Stimulated activated CD4-positive, alpha-beta T cell treated with anti-CD3 and anti-CD28 coated beads, Interleukin-2, amount 100 ng/mL, for 4 hours (primary cell): ENCODE data around the gene ARL5B.

ENCODE experiments used
- DNase-seq: peaks from one replicate; pipeline ENCODE4 v3.0.0-alpha.2; 2020; ENCODE audit warnings: low read depth

The ARL5B gene

DNA sequence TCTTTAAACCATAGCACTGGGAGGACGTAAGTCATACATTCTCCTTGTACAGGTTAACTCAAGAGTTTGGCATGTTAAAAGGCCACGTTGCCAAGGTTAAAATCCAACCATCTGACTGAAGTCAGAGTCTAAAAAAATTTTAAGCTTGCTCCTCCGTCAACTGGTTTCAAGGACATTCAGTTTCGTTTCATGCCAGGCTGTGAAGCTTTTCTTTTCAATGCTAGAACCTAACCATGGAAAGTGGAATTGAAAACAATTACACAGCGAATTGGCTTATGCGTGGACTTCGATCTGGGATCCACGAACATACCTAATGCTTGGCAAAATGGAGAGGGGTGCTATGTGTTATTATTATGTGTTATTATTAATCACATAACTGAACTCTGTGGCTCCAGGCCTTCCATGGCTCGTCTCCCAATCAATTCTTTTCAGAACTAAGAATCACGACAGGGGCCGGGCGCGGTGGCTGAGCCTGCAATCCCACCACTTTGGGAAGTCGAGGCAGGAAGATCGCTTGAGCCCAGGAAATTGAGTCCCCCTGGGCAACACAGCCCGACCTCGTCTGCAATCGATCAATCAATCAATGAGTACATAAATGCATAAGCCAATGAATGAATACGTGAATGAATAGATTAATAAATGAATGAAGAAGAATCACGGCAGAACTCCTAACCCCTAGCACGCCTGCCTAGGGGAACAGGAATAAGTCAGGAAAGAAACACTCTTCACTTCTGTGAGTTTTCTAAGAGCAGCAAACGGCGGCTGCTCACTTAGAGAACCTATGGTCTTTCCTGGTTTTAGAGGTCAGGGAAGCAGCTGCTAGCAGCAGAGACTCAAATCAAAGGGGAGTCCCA lies 733 bp upstream of the ARL5B start:
- peak; percentile 31 for DNase-seq

DNA sequence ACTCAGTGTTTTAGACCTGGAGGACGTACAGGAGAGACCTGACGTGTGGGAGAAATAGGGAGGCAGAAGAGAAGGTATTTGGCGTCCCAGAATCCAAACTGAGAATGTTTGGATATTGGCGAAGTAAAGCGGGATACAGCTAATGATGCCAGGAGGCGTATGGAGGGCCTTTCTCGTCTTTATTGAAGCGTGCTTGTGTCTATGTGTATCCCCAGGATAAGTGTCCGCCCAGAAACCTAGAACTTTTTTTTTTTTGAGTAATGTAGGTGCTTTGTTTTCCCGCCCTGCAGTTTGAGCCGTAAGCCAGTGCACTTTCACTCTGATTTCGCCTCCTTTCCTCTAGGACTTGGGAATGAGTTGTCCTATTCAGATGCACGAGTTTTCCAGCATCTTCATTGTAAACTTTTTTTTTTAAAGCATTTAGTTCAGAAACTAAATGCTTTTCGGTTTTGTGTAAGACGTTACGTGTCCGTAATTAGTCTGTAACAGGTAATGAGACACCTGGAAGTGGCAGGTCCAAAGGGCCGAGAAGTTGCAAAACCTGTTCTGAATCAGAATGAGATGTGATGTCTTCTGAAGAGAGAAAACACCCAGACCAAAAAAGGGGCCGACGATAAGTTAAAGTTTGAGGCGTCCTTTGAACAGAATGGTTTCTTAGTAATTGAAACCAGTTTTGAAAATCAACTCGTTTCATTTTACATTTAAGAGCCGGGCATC lies 746 bp downstream of the ARL5B start:
- no peak for DNase-seq

DNA sequence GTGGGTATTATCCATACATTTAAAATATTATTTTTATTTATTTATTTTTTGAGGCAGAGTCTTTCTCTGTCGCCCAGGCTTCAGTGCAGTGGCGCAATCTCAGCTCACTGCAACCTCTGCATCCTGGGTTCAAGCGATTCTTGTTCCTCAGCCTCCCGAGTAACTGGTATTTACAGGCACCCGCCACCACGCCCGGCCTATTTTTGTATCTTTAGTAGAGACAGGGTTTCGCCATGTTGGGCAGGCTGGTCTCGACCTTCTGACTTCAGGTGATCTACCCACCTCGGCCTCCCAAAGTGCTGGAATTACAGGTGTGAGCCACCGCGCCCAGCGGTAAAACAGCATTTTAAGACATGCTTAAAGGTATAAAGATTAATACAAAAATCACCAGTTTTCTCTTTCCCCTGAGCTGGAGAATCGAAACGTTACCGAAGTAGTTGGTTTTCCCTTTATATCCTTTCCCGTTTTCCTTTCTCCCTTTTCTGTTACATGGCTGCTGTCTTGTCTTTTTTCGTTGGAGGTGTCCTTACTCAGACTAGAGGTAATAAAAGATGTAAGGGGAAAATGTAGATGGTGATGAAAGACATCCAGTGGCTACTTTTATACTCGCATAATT lies 1.7 kb downstream of the ARL5B start:
- no peak for DNase-seq

DNA sequence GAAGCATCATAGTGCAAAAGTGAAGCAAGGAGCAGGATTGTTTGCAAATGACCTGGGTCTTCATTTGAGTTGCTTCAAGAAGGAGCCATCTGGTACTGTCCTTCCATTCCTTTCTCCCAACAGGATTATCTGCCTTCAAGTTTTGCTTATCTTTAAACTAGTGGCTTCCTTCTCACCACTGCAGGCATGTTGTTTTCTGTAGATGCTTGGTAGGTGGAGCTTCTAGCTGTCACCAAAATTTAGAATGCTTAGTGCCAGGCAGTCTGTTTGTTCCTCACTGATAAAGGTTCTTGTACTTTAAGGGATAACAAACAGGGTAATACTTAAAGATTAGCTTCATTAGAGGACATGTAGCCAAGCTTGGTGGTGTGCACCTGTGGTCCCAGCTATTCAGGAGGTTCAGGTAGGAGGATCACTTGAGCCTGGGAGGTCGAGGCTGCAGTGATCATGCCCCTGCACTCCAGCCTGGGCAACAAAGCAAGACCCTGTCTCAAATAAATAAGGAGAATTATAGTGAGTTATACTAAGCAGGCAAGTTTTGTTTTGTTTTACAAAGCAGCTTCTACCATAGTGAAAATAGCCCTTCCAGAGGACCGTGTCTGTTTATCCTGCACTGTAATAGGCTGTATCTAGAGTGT lies 5.7 kb downstream of the ARL5B start:
- no peak for DNase-seq

DNA sequence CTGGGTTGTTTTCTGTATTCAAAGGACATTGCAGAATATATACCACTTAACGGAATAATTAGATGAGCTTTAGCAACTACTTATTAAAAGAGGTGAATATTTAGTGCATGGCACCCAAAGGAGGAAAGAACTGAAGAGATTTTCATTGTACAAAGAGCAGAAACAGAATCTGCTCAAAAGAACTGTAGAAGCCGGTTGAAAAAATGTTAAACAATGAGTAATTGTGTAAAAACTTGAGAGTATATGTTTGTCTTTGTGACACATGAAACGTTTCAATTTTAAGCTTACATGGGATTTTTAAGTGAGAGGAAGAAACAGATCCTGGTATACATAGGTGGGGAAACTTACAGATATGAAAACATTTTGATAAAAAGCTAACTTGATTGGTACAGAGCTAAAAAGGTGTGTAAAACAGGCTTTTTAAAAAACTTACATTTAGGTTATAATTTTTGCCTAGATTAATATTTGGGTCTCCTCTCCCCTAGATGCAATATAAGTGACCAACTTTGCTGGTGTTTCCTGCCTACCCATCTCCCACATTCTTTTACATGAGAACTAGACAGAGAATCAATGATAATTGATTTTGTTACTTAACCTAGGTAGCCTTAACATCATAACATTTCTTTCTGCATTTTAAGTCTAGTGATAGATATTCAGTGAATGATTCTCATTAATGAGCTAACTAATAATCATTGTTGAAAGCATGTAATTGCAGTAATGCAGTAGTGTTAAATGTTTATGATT lies 6.8 kb downstream of the ARL5B start:
- DNase-seq = no peak

DNA sequence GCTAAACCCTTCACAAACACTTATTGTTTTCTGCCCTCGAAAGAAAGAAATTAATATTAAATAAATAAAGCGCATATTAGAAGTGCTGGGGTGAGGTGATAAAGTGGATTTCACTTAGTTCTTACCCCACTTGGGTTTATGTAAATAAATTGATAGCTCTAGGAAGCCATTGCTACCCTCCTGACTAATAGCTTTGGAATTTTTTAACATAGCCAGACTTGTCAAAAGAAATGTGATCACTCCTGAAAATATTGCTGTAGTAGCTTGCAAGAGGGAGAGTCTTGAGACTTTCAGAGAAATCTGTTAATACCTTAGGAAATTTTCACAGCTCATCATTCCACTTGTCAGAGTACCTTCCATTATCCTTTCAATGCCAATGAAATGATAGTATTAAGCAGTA lies 7.6 kb downstream of the ARL5B start:
- no peak for DNase-seq

DNA sequence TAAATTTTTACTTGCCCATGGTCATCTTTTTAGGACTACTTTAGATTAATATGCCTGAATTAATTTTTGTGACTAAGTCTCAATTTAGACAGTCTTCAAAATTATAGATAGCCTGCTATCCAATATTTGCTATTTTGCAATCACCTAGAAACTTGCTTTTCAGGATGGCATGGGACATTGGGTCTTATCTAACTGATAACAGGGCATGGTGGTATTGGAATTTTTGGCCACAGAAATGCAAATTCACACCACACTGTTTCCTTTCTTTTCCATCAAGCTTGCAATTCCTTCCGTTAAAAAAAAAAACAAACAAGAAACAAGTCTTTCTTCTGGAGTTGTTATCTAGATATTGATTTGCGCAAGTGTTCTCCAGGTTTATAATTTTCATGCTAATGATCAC lies 8.8 kb downstream of the ARL5B start:
- no peak for DNase-seq

DNA sequence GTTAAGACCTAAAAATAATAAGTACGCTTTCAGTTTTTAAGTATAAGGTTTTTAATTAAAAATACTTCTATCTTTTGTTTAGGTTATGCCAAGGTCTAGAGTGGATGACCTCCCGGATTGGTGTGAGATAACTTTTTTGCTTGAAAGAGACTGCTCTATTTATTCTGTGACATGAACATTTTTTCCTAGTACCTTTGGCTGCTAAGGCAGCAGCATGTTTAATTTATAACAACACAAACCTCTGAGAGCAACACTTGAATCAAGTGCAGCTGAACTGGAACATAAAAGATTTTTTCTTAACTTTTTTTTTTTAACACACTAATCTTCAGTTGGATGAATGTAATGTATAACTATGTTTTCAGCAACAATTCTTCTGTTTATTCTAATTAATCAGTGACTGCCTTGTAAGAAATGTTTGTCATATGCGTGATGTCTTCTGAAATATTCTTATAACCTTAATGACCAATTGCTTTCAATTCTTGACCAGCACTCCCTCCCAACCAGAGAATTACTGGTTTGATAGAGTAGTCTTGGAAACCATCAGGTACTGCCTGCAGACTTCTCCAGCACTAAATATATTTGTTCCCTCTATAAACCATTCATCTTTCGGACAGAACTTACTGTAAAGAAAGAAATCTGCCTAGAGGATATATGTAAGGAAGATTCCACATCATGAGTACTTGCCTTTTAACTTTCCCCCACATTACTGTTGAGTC lies 16.0 kb downstream of the ARL5B start:
- DNase-seq = no peak

DNA sequence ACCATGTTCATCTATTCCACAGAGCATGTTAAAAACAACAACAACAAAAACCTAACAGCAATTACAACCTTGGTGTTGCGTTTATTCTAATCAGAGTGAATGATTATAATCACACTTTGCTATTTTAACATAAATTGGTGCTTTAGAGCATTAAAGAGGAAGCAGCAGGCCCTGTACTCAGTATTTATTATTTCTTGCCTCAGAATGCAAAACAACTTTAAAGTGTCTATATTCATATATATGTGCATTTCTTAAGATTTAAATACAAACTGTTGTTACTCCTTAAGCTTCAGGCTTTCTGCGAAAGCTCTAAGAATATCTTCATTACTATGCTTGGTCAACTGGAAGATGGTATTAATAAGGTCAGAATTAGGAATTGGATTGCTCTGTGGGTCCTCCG lies 21.5 kb downstream of the ARL5B start:
- no peak for DNase-seq

DNA sequence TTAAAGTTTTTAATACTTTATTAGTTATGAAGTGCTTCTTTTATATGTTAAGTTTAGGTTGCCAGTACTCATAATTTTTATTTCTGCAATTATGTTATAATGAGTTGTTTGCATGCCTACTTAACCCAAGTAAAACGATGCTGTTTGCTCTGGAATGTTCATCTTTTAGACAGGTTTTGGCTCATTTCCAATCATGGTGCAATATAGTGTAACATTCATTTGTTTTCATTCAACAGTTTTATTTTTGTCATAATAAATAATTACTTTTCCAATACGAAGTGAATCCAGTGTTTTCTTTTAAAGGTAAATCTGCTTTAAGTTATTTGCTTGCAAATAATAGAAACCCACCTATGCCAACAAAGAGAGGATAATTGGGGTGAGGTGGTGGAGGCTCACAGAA lies 22.1 kb downstream of the ARL5B start:
- no peak for DNase-seq

DNA sequence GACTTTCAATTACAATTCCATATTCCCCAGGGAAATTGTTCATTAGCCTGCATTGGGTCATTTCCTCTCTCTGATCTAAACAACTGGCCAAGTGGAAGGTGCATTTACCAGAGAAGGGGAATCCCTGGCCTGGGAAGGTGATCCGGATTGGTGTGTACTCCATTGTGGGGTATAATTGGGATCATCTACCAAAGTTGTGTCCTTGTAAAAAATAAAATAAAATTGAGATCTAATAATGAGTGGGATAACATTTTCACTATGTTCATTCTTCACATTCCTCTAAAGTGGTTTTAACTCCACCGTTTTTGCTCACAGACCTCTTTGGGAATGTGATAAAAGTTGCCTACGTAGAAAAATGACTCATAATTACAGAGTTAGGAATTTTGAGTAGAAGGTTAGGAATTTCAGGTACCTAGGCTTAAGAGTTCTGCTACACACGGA lies 22.8 kb downstream of the ARL5B start:
- no peak for DNase-seq

DNA sequence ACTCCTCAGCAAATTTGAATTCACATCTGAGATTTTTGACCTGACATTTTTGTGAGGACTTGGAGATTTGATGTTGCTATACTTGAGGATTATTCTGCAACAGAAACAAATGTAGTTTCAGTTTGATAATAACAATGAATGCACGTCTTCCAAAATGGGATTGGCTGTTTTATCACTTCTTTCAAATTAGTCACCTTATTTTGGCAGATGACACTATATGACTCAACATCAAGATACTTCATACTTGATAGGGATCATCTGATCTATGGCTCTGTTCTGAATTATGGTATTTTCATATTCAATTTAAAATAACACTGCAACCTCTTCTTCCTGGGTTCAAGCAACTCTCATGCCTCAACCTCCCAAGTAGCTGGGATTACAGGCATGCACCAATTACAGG lies 24.2 kb downstream of the ARL5B start:
- DNase-seq = no peak

DNA sequence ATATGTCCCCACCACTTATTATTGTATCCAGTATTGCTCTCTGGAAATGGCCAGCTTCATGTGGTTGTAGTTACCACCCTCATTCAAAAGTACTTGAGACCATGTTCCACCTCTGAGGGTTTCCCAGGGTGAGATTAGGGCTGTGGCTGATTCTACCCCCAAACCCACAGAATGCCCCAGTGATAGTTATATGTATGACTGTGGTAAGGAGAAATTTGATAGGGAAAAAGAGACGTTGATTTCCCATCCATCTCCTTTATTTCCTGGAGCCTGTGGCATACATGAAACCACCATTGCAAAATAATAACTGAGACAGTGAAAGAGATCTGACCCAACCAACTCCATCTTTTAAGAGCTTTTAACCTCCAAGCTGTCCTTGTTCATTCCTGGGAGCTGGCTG lies 25.2 kb downstream of the ARL5B start:
- no peak for DNase-seq

DNA sequence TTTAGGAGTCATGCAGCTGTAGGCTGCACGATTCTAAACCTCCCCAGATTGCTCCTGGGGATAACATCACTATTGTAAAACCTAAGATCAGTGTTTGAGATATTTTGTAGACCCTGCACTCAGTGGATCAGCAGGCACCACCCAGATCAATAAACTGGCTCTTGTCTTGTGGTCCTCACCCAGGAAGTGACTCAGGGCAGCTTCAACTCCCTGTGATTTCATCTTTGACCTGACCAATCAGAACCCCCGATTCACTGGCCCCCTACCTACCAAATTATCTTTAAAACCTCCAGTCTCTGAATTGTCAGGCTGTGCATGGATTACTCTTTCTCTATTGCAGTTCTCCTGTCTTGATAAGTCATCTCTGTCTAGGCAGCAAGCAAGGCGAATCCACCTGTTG lies 25.7 kb downstream of the ARL5B start:
- no peak for DNase-seq

DNA sequence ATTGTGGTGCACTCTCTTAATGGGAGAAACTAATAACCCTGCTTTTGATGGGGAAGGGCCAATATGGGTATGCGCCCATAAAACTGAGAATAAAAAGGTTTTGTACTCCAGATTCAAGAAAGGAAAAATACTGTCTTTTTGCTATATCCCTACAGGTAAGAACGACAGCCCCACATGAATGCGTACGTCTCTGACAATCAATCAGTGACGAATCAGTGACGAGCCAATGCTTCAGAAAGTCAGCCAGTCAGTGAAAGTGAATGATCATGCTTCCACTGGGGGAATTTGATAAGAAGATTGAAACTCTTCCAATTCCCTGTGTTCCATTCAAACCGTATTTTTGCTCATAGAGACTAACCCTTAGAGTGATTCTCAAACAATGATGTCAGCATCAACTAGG lies 26.3 kb downstream of the ARL5B start:
- DNase-seq = no peak

DNA sequence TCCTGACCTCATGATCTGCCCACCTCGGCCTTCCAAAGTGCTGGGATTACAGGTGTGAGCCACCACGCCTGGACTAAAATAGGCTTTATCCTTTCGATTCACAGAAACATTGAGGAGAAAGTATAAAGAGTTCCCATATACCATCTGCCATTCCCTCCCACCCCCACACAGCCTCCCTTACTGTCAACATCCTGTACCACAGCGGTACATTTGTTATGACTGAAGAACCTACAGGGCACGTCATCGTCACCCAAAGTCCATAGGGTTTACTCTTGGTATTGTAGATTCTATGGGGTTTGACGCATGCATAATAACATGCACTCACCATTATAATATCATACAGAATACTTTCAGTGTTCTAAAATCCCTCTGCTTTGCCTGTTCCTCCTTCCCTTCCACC lies 28.0 kb downstream of the ARL5B start:
- no peak for DNase-seq

DNA sequence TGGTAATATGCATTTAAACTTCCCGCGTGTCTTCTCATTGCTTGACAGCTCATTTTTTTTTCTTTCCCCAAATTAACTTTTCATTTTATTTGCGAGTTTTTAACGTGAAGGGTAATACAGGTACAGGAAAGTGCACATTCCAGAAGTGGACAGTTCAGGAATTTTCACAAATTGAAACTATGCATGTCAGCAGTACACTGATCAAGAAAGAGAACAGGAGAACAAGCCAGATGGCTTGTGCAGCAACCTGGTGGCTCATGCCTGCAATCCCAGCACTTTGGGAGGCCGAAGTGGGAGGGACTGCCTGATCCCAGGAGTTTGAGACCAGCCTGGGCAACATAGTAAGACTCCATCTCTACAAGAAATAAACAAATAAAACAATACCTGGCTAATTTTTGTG lies 28.5 kb downstream of the ARL5B start:
- DNase-seq = no peak

DNA sequence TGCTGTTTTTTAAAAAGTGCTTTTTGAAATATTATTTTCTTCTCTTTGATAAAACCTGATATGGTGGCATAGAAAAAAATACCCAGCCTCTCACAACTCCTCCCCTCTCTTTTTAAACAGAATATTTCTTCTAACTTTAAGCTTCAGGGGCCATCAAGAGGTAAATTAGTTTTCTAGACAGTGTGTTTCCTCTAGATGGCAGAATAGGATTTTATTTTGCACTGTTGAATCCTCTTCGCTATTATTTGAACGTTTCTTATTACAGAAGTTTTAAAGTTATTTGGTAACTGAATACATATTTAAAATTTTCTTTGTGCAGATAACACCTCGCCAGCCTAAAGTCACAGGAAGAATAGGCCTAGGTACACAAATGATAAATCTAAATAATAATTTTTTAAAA lies 30.3 kb downstream of the ARL5B start:
- no peak for DNase-seq

DNA sequence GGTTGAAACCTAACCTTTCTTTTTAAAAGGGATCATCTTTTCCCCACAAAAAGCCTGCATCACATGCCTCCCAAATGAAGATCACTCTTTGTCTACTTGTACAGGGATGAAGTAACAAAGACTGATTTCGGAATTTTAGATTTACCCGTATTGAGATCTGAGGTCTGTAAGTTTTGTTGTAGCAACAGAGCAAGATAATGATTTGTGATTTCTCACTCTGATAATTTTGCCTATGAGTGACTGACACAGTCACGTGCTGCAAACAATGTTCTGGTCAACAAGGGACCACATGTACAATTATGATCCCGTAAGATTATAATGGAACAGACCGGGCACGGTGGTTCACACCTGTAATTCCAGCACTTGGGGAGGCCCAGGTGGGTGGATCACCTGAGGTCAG lies 31.3 kb downstream of the ARL5B start:
- no peak for DNase-seq

DNA sequence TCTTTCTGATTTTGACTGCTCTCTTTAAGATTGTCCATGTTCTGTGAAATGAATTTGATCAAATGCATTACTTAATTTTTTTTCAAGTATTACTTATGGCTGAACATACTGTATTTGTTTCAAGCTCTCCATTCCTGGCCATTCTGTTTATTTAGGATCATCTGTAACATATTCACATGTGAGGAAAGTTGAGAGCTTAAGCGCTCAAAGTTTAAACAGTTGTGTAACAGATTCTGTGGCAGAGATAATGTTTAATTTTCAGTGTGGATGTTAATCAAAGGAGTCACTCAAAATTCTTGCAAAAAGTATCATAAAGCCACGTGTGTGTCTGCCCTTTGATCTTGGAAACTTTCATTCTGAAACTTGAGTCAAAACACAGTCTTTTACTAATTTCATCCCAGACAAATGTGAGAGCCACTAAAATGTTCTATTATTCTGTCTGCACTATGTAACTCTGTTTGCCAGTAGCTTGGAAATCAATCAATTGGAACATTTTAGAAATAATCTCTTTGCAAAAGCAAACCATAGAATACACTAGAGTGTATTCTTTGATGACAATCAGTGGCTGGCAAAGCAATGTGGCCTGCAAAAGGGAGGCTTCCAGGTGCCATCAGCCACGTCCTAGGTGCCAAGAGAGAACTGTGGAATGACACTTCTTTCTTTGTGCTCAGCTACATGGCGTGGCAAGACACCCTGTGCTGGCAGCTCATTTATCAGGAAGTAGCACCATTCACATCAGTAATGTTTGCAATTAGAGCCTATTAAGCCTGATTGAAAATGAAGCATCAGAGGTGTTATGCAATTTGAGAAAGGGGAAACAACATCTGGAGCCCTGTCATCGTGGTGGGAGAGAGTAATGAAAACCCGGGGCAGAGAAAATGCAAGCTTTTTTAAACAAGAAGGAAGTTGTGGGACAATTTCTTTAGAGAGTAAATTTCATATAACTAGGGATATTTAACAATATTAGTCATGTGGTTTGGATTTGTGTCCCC lies 40.9 kb downstream of the ARL5B start:
- no peak for DNase-seq
